Stimulated activated CD4-positive, alpha-beta T cell treated with anti-CD3 and anti-CD28 coated beads, TNF-alpha, amount 100 ng/mL, for 48 hours (primary cell): ENCODE results near the gene RREB1.
"Not testable (repeated sequence)": the region's sequence is repeated elsewhere in the genome, so short reads cannot be mapped to it uniquely, and the experiment has no call there.

Experiments
- DNase-seq, 3 donors: peaks; one replicate each; pipeline ENCODE4 v3.0.0-alpha.2; 2020; ENCODE audit warnings: low read depth in 3 of 3

RREB1 gene

GRCh38 chr6:7144872-7145584 lies 37.3 kb downstream of the RREB1 start:
- DNase-seq = no peak

- no peak for DNase-seq
Measured at GRCh38 chr6:7145585-7145884, 37.8 kb downstream of the RREB1 start.

- no peak for DNase-seq
Measured at GRCh38 chr6:7145885-7146828, 38.4 kb downstream of the RREB1 start.

- DNase-seq = no peak
Measured at GRCh38 chr6:7147051-7147671, 39.4 kb downstream of the RREB1 start.

GRCh38 chr6:7148100-7148822 lies 40.5 kb downstream of the RREB1 start:
- no peak for DNase-seq

- DNase-seq = no peak
Measured at GRCh38 chr6:7150381-7151064, 42.8 kb downstream of the RREB1 start.

- no peak for DNase-seq
Measured at GRCh38 chr6:7151381-7151780, 43.6 kb downstream of the RREB1 start.

GRCh38 chr6:7152462-7152861 lies 44.7 kb downstream of the RREB1 start:
- no peak for DNase-seq

GRCh38 chr6:7153789-7154188 lies 46.0 kb downstream of the RREB1 start:
- DNase-seq = no peak

GRCh38 chr6:7154341-7155139 lies 46.8 kb downstream of the RREB1 start:
- DNase-seq = no peak

- DNase-seq = no peak
Measured at GRCh38 chr6:7155871-7156579, 48.3 kb downstream of the RREB1 start.

GRCh38 chr6:7156643-7157278 lies 49.0 kb downstream of the RREB1 start:
- no peak for DNase-seq

GRCh38 chr6:7157307-7157706 lies 49.5 kb downstream of the RREB1 start:
- DNase-seq = not testable (repeated sequence)

GRCh38 chr6:7157752-7158616 lies 50.2 kb downstream of the RREB1 start:
- DNase-seq = no peak

GRCh38 chr6:7159790-7160525 lies 52.2 kb downstream of the RREB1 start:
- no peak for DNase-seq

GRCh38 chr6:7161253-7161623 lies 53.5 kb downstream of the RREB1 start:
- DNase-seq = no peak

GRCh38 chr6:7161845-7162244 lies 54.1 kb downstream of the RREB1 start:
- DNase-seq = no peak

- DNase-seq = no peak
Measured at GRCh38 chr6:7163661-7164071, 55.9 kb downstream of the RREB1 start.
